Mesothelial cell of epicardium (in vitro differentiated cells): ENCODE results near the gene ACR. TPM values are rescaled to one million over a fixed set of nuclear protein-coding genes. Genes with fewer than 3 reads are reported as not detected.

Experiments
- DNase-seq, 2 experiments: peaks; one replicate each; pipeline ENCODE4 v3.0.0; 2021; ENCODE audit warnings: low spot score in 2 of 2; ENCODE audit not compliant: unreplicated experiment in 2 of 2
- H3K27ac Mint-ChIP-seq: 2 replicates; pipeline ENCODE4 v1.8.0; 2021; ENCODE audit warnings: mixed read lengths
- H3K27me3 Mint-ChIP-seq: 2 replicates; pipeline ENCODE4 v1.8.0; 2021; ENCODE audit warnings: low read depth, mixed read lengths
- H3K36me3 Mint-ChIP-seq: 2 replicates; pipeline ENCODE4 v1.8.0; 2021; ENCODE audit warnings: mixed read lengths
- H3K4me1 Mint-ChIP-seq: 2 replicates; pipeline ENCODE4 v1.8.0; 2021; ENCODE audit warnings: mixed read lengths
- H3K4me3 Mint-ChIP-seq: 2 replicates; pipeline ENCODE4 v1.8.0; 2021; ENCODE audit warnings: mild to moderate bottlenecking, moderate library complexity, mixed read lengths
- H3K9me3 Mint-ChIP-seq: 2 replicates; pipeline ENCODE4 v1.8.0; 2021; ENCODE audit warnings: mixed read lengths
- CTCF ChIP-seq: fragments of 200-600 bp; sonication (generic); IDR thresholded peaks from one replicate; pipeline ENCODE4 v1.5.0; 2021; ENCODE audit warnings: antibody characterized with exemption; ENCODE audit not compliant: unreplicated experiment
- total RNA-seq: library from RNA; stranded (reverse); gene quantifications from 3 replicates; pipeline ENCODE4 v1.2.1, GENCODE V29; 2021

Gene ACR
- total RNA-seq, 1 donor from 2014 or later = 2.2 TPM

GRCh38 chr22:50734343-50734771 lies 3.6 kb upstream of the ACR start:
- no peak for TF ChIP-seq CTCF
- H3K4me1 Mint-ChIP-seq = peaks cover 7% of the 10 kb centered on the region
- DNase-seq = no peak
- no peak overlapping the region for H3K27ac Mint-ChIP-seq
- H3K36me3 Mint-ChIP-seq = no peaks in the 10 kb centered on the region
- H3K4me3 Mint-ChIP-seq = no peak overlapping the region
- H3K27me3 Mint-ChIP-seq = peaks cover 55% of the 10 kb centered on the region
- H3K9me3 Mint-ChIP-seq = no peaks in the 10 kb centered on the region

- no peaks in the 10 kb centered on the region for H3K36me3 Mint-ChIP-seq
Observed at GRCh38 chr22:50734986-50735738, 2.8 kb upstream of the ACR start.

GRCh38 chr22:50735739-50736030 lies 2.3 kb upstream of the ACR start:
- Mint-ChIP-seq H3K36me3 (no peaks in the 10 kb centered on the region), H3K4me3 (no peak overlapping the region), H3K4me1 (peaks cover 7% of the 10 kb centered on the region), H3K27me3 (peaks cover 66% of the 10 kb centered on the region), H3K9me3 (no peaks in the 10 kb centered on the region), H3K27ac (no peak overlapping the region)
- no peak for DNase-seq
- TF ChIP-seq CTCF = no peak

More at GRCh38 chr22:50734986-50735738, 2.8 kb upstream of the ACR start:
- Mint-ChIP-seq H3K9me3 (no peaks in the 10 kb centered on the region), H3K27ac (no peak overlapping the region), H3K4me1 (peaks cover 7% of the 10 kb centered on the region), H3K4me3 (no peak overlapping the region), H3K27me3 (peaks cover 61% of the 10 kb centered on the region)
- no peak for TF ChIP-seq CTCF
- DNase-seq = no peak

GRCh38 chr22:50738649-50739227 lies 734 bp downstream of the ACR start:
- H3K36me3 Mint-ChIP-seq = no peaks in the 10 kb centered on the region
- H3K9me3 Mint-ChIP-seq = no peaks in the 10 kb centered on the region
- peak in 1 of 2 experiments; percentile 35 for DNase-seq
- no peak overlapping the region for H3K4me3 Mint-ChIP-seq
- TF ChIP-seq CTCF = no peak
- peaks cover 72% of the 10 kb centered on the region for H3K27me3 Mint-ChIP-seq
- peaks cover under 1% of the 10 kb centered on the region for H3K4me1 Mint-ChIP-seq
- H3K27ac Mint-ChIP-seq = no peak overlapping the region

- no peak for TF ChIP-seq CTCF
- Mint-ChIP-seq H3K4me1 (no peaks in the 10 kb centered on the region), H3K27me3 (peaks cover 70% of the 10 kb centered on the region), H3K9me3 (no peaks in the 10 kb centered on the region), H3K36me3 (no peaks in the 10 kb centered on the region), H3K4me3 (no peak overlapping the region), H3K27ac (no peak overlapping the region)
- DNase-seq = peak in 1 of 2 experiments; percentile 29
Observed at GRCh38 chr22:50739279-50739691, 1.3 kb downstream of the ACR start.
